Measurements from ENCODE around the gene MPRIP. TPM values are rescaled to one million over a fixed set of nuclear protein-coding genes. Genes with fewer than 3 reads are reported as not detected.

MPRIP gene
- polyA plus RNA-seq, 1 donor (not counting 4 experiments of a cell fraction or from before 2014, with no cell fraction given), result 113 TPM

GRCh38 chr17:17128476-17129075 is 86.3 kb downstream of the MPRIP start:
- Histone ChIP-seq H4K20me1 (ENCODE audit: control insufficient read depth, extremely low read depth, insufficient read depth, low read length) (peaks cover 25% of the 10 kb centered on the region), H3K9me1 (ENCODE audit: control insufficient read depth, extremely low read depth, insufficient read depth, low read length) (peaks cover 12% of the 10 kb centered on the region), H3K79me2 (ENCODE audit: control insufficient read depth, insufficient read depth, low read length) (peaks cover 44% of the 10 kb centered on the region), H3K4me3 (ENCODE audit: control insufficient read depth in 2 of 3, extremely low read depth in 1 of 3, insufficient read depth in 2 of 3, low read depth in 1 of 3, low read length in 3 of 3) (no peak overlapping the region), H3K4me2 (ENCODE audit: control insufficient read depth, extremely low read depth, insufficient read depth, low read depth, low read length) (no peak overlapping the region), H3K27me3 (ENCODE audit: control insufficient read depth, extremely low read depth, insufficient read depth, low read length) (no peaks in the 10 kb centered on the region), H3K36me3 (ENCODE audit: control insufficient read depth in 2 of 2, extremely low read depth in 1 of 2, insufficient read depth in 2 of 2, low read length in 2 of 2) (peaks cover 49 to 53% of the 10 kb centered on the region in 2 experiments), H3K9me3 (ENCODE audit: control insufficient read depth, low read depth, low read length) (no peaks in the 10 kb centered on the region), H2AFZ (ENCODE audit: control insufficient read depth, low read length) (no peak overlapping the region), H3K4me1 (ENCODE audit: control insufficient read depth, extremely low read depth, insufficient read depth, low read length) (no peaks in the 10 kb centered on the region), H3K27ac (ENCODE audit: control insufficient read depth, insufficient read depth, low read length) (no peak overlapping the region), H3K9ac (ENCODE audit: control insufficient read depth, extremely low read depth, insufficient read depth, low read length) (no peak overlapping the region)
- dilution Hi-C loops (cut with MboI; ENCODE audit: extremely low pct_ligation_motif_present, low sequenced_read_pairs), result no loop called here
- DNase-seq (ENCODE audit: low read depth, low spot score) (no peak), FAIRE-seq (no peak)
- TF ChIP-seq EZH2 (IDR thresholded peaks at IDR 0.05; ENCODE audit: low read length) (no peak), CTCF (optimal IDR thresholded peaks at IDR 0.05 in 1 of 3, IDR thresholded peaks at IDR 0.05 in 1 of 3, conservative IDR thresholded peaks at IDR 0.05 in 1 of 3; ENCODE audit: extremely low read depth in 1 of 3, insufficient read depth in 2 of 3, low read length in 3 of 3) (no peak)

GRCh38 chr17:17129466-17129865 is 87.2 kb downstream of the MPRIP start:
- DNase-seq (ENCODE audit: low read depth, low spot score) (no peak), FAIRE-seq (no peak)
- Histone ChIP-seq H3K9me3 (ENCODE audit: control insufficient read depth, low read depth, low read length) (no peaks in the 10 kb centered on the region), H4K20me1 (ENCODE audit: control insufficient read depth, extremely low read depth, insufficient read depth, low read length) (peaks cover 20% of the 10 kb centered on the region), H3K4me2 (ENCODE audit: control insufficient read depth, extremely low read depth, insufficient read depth, low read depth, low read length) (no peak overlapping the region), H3K9me1 (ENCODE audit: control insufficient read depth, extremely low read depth, insufficient read depth, low read length) (peaks cover 10% of the 10 kb centered on the region), H3K4me1 (ENCODE audit: control insufficient read depth, extremely low read depth, insufficient read depth, low read length) (no peaks in the 10 kb centered on the region), H3K4me3 (ENCODE audit: control insufficient read depth in 2 of 3, extremely low read depth in 1 of 3, insufficient read depth in 2 of 3, low read depth in 1 of 3, low read length in 3 of 3) (no peak overlapping the region), H2AFZ (ENCODE audit: control insufficient read depth, low read length) (no peak overlapping the region), H3K27ac (ENCODE audit: control insufficient read depth, insufficient read depth, low read length) (no peak overlapping the region), H3K36me3 (ENCODE audit: control insufficient read depth in 2 of 2, extremely low read depth in 1 of 2, insufficient read depth in 2 of 2, low read length in 2 of 2) (peaks cover 56 to 60% of the 10 kb centered on the region in 2 experiments), H3K27me3 (ENCODE audit: control insufficient read depth, extremely low read depth, insufficient read depth, low read length) (no peaks in the 10 kb centered on the region), H3K9ac (ENCODE audit: control insufficient read depth, extremely low read depth, insufficient read depth, low read length) (no peak overlapping the region), H3K79me2 (ENCODE audit: control insufficient read depth, insufficient read depth, low read length) (peaks cover 35% of the 10 kb centered on the region)
- dilution Hi-C loops (cut with MboI; ENCODE audit: extremely low pct_ligation_motif_present, low sequenced_read_pairs), result no loop called here
- TF ChIP-seq EZH2 (IDR thresholded peaks at IDR 0.05; ENCODE audit: low read length) (no peak), CTCF (optimal IDR thresholded peaks at IDR 0.05 in 1 of 3, IDR thresholded peaks at IDR 0.05 in 1 of 3, conservative IDR thresholded peaks at IDR 0.05 in 1 of 3; ENCODE audit: extremely low read depth in 1 of 3, insufficient read depth in 2 of 3, low read length in 3 of 3) (no peak)
